Measurements from ENCODE around the gene FCHSD2.

- TF ChIP-seq, protein P1, sequence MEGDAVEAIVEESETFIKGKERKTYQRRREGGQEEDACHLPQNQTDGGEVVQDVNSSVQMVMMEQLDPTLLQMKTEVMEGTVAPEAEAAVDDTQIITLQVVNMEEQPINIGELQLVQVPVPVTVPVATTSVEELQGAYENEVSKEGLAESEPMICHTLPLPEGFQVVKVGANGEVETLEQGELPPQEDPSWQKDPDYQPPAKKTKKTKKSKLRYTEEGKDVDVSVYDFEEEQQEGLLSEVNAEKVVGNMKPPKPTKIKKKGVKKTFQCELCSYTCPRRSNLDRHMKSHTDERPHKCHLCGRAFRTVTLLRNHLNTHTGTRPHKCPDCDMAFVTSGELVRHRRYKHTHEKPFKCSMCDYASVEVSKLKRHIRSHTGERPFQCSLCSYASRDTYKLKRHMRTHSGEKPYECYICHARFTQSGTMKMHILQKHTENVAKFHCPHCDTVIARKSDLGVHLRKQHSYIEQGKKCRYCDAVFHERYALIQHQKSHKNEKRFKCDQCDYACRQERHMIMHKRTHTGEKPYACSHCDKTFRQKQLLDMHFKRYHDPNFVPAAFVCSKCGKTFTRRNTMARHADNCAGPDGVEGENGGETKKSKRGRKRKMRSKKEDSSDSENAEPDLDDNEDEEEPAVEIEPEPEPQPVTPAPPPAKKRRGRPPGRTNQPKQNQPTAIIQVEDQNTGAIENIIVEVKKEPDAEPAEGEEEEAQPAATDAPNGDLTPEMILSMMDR (IDR thresholded peaks at IDR 0.05; ENCODE audit: insufficient read depth, low read depth, low read length), result no peak
- no peak for TF ChIP-seq EZH2 (IDR thresholded peaks at IDR 0.05; ENCODE audit: insufficient read depth, low read length)
Measured at GRCh38 chr11:72981971-72982685, 160.0 kb downstream of the FCHSD2 start.

Measured in astrocyte (in vitro differentiated cells and primary cell).